Vagina (tissue), 2 donors: ENCODE data around the gene TAMALIN.

Experiments
- POLR2A ChIP-seq, 2 donors: fragments of 450-650 bp; IDR thresholded peaks; one replicate each; pipeline ENCODE4 v1.6.1; 2017; ENCODE audit warnings: antibody characterized with exemption in 2 of 2, mild to moderate bottlenecking in 2 of 2, moderate library complexity in 2 of 2
- POLR2AphosphoS5 ChIP-seq, 2 donors: sonication (generic); formaldehyde crosslinking; IDR thresholded peaks; one replicate each; pipeline ENCODE4 v1.9.0; 2017; ENCODE audit warnings: antibody characterized with exemption in 2 of 2, mild to moderate bottlenecking in 2 of 2, low read depth in 1 of 2; ENCODE audit not compliant: insufficient read depth in 1 of 2
- TF ChIP-seq, protein P1 (sequence below), 3 experiments: fragments of 450-650 bp in 2 of 3; fragments of 200-600 bp in 1 of 3; sonication (generic) in 1 of 3; IDR thresholded peaks; one replicate each; pipeline ENCODE4 v1.5.1; 2017 to 2019; ENCODE audit warnings: antibody characterized with exemption in 3 of 3, mild to moderate bottlenecking in 2 of 3, moderate library complexity in 2 of 3

DNA sequence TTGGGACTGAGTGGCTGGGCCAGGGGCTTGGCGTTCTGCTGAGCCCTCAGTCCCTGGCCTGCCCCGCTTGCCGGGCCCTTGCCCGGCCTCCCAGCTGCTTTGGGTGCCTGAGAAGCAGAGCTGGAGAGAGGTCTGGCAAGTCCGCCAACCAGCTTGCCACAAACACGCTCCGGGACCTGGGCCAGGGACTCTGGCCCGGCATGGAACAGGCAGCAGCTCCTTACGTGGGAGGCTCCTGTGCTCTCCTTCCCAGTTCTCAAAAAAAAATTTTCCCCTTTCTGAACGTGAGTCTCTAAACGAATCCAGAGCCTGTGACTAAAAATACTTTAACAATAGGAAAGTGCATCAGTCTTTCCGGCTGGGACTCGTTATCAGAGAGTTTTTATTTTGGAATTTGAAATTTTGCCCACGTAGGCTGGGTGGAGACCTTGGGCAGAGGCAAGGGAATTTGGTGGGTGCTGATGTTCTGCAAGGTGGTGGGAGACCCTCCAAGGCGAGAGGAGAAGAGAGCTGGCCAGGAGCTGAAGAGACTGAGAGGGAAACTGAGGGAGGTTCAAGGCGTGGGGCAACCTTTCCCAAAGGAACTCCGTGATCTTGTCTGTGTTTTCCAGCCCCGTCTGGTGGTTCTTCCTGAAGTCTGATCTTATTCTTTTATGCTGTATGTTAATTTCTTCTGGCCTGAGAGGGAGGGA is 37.7 kb downstream of the TAMALIN start:
- TF ChIP-seq, protein P1, sequence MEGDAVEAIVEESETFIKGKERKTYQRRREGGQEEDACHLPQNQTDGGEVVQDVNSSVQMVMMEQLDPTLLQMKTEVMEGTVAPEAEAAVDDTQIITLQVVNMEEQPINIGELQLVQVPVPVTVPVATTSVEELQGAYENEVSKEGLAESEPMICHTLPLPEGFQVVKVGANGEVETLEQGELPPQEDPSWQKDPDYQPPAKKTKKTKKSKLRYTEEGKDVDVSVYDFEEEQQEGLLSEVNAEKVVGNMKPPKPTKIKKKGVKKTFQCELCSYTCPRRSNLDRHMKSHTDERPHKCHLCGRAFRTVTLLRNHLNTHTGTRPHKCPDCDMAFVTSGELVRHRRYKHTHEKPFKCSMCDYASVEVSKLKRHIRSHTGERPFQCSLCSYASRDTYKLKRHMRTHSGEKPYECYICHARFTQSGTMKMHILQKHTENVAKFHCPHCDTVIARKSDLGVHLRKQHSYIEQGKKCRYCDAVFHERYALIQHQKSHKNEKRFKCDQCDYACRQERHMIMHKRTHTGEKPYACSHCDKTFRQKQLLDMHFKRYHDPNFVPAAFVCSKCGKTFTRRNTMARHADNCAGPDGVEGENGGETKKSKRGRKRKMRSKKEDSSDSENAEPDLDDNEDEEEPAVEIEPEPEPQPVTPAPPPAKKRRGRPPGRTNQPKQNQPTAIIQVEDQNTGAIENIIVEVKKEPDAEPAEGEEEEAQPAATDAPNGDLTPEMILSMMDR (IDR thresholded peaks at IDR 0.05), result no peak
- no peak for TF ChIP-seq POLR2A (IDR thresholded peaks at IDR 0.05)
- TF ChIP-seq POLR2AphosphoS5 (IDR thresholded peaks at IDR 0.05; ENCODE audit: insufficient read depth in 1 of 2, low read depth in 1 of 2), result peak; percentile 85 to 95
